ENCODE data around the gene SWAP70.

Gene SWAP70

GRCh38 chr11:9660886-9661285 lies 3.0 kb upstream of the SWAP70 start:
- no peak for DNase-seq (ENCODE audit: extremely low read depth, low read depth)
- no peak for TF ChIP-seq CTCF (IDR thresholded peaks at IDR 0.05; ENCODE audit: low read depth, low read length, missing control alignments)
- H3K4me3 ChIP-seq (replicated peaks; ENCODE audit: low read depth, low read length) = no peak overlapping the region

- no peak for DNase-seq (ENCODE audit: extremely low read depth, low read depth)
- TF ChIP-seq CTCF (IDR thresholded peaks at IDR 0.05; ENCODE audit: low read depth, low read length, missing control alignments) = no peak
- no peak overlapping the region for H3K4me3 ChIP-seq (replicated peaks; ENCODE audit: low read depth, low read length)
These were observed 1.6 kb upstream of the SWAP70 start for GRCh38 chr11:9662273-9662672.

GRCh38 chr11:9664276-9665171 lies 647 bp downstream of the SWAP70 start:
- peak overlapping the region; percentile 84 for H3K4me3 ChIP-seq (replicated peaks; ENCODE audit: low read depth, low read length)
- TF ChIP-seq CTCF (IDR thresholded peaks at IDR 0.05; ENCODE audit: low read depth, low read length, missing control alignments) = no peak
- no peak for DNase-seq (ENCODE audit: extremely low read depth, low read depth)

GRCh38 chr11:9665749-9666148 lies 1.9 kb downstream of the SWAP70 start:
- TF ChIP-seq CTCF (IDR thresholded peaks at IDR 0.05; ENCODE audit: low read depth, low read length, missing control alignments) = no peak
- DNase-seq (ENCODE audit: extremely low read depth, low read depth) = no peak
- H3K4me3 ChIP-seq (replicated peaks; ENCODE audit: low read depth, low read length) = no peak overlapping the region

- no peak for TF ChIP-seq CTCF (IDR thresholded peaks at IDR 0.05; ENCODE audit: low read depth, low read length, missing control alignments)
- H3K4me3 ChIP-seq (replicated peaks; ENCODE audit: low read depth, low read length) = no peak overlapping the region
- no peak for DNase-seq (ENCODE audit: extremely low read depth, low read depth)
These were observed 6.1 kb downstream of the SWAP70 start for GRCh38 chr11:9669954-9670353.

GRCh38 chr11:9672288-9672916 lies 8.5 kb downstream of the SWAP70 start:
- H3K4me3 ChIP-seq (replicated peaks; ENCODE audit: low read depth, low read length) = no peak overlapping the region
- TF ChIP-seq CTCF (IDR thresholded peaks at IDR 0.05; ENCODE audit: low read depth, low read length, missing control alignments) = no peak
- no peak for DNase-seq (ENCODE audit: extremely low read depth, low read depth)
